GM19099 (cell line): ENCODE data around the gene CFAP91.

ENCODE experiments used
- POLR2A ChIP-seq: IDR thresholded peaks from 3 replicates; pipeline ENCODE4 v1.6.1; 2011; ENCODE audit warnings: low read depth; ENCODE audit not compliant: insufficient read length; ENCODE audit errors: extremely low read depth

CFAP91 gene

GRCh38 chr3:119702530-119703527, at the start of gene CFAP91:
TSS of gene CFAP91 (plus strand) at chr3:119703022. CDS start at chr3:119703099, 77 bp downstream.
- no peak for TF ChIP-seq POLR2A

GRCh38 chr3:119653876-119654275, 48.9 kb upstream of the CFAP91 start:
- no peak for TF ChIP-seq POLR2A

GRCh38 chr3:119657887-119658702, 44.7 kb upstream of the CFAP91 start:
- TF ChIP-seq POLR2A: no peak

- TF ChIP-seq POLR2A: no peak
These were observed 43.8 kb upstream of the CFAP91 start for GRCh38 chr3:119658994-119659393.

GRCh38 chr3:119659606-119660291, 43.1 kb upstream of the CFAP91 start:
- TF ChIP-seq POLR2A: no peak

GRCh38 chr3:119660474-119661440, 42.1 kb upstream of the CFAP91 start, which contains the start of gene POPDC2:
TSS of gene POPDC2 (minus strand) at chr3:119660589. CDS start at chr3:119660423, 166 bp downstream.
- no peak for TF ChIP-seq POLR2A

- TF ChIP-seq POLR2A: no peak
These were observed 40.0 kb upstream of the CFAP91 start for GRCh38 chr3:119662604-119663373.

- TF ChIP-seq POLR2A: no peak
These were observed 38.9 kb upstream of the CFAP91 start for GRCh38 chr3:119663885-119664284.

GRCh38 chr3:119664370-119664769, 38.5 kb upstream of the CFAP91 start:
- TF ChIP-seq POLR2A: no peak

- no peak for TF ChIP-seq POLR2A
These were observed 37.9 kb upstream of the CFAP91 start for GRCh38 chr3:119664850-119665379.

- TF ChIP-seq POLR2A: peak; percentile 7
These were observed 36.8 kb upstream of the CFAP91 start for GRCh38 chr3:119665954-119666559.

- no peak for TF ChIP-seq POLR2A
These were observed 32.8 kb upstream of the CFAP91 start for GRCh38 chr3:119669906-119670570.
